Activated CD8-positive, alpha-beta memory T cell treated with anti-CD3 and anti-CD28 coated beads, Interleukin-2, amount 50 U/mL, for 1 hour (primary cell): ENCODE data around the gene PDPN.

Experiments used
- DNase-seq: peaks from one replicate; pipeline ENCODE4 v3.0.0-alpha.2; 2020; ENCODE audit errors: extremely low read depth

The PDPN gene

DNA sequence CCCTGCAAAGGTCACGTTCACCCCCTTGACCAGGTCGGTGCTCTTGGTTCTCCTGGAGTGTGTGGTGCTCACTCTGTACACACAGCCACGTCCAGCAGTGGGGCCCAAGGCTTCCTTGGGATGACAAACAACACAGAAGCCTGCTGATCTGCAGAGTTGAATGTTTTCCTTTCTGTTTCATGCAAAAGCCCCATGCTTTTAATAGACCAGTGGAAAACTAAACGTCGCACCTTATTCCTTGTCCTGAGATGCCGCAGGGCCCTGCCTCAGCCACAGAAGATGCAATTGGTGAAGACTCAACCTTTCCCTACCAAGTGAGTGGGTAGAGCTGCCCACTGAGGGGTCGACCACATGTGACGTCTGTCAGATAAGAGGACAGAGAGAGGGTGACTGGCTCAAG, 5.8 kb upstream of the PDPN start:
- DNase-seq = no peak

- DNase-seq = no peak
Measured at GRCh38 chr1:13581446-13581845, 2.2 kb upstream of the PDPN start.

- no peak for DNase-seq
Measured at GRCh38 chr1:13582713-13583443, 754 bp upstream of the PDPN start.

GRCh38 chr1:13583966-13584791, 547 bp downstream of the PDPN start:
- DNase-seq = no peak

DNA sequence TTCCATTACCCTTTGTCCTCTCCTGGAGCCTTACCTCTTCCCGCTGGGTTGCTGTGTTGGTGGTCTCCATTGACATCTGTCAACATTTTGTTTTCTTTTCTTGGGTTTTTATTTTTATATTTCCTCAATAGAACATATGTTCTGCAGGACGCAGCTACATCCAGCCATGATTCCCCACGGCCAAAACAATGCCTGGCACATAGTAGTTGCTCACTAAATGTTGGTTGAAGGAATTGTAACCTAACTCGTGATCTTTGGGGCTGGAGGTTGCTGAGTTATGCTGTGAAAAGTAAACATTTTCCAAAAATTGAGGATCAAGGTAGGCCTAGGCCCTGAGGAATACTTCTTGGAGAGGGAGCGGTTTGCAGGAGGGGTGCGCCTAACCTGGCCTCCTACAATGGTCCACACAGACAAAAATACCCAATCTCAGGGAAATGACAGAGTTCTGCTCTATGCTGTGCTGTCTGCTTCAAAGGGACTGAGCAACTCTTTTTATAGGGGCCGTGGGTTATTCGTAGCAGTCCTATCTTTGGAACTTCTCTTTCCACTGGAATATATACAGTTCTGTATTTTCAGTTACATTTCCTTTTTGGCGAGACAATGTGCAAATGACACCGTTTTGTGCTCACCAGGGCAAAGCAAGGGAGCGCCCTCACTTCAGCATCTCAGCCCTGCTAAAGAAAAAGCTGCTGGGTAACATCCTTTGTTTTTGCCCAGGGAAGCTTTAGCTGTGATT, 1.4 kb downstream of the PDPN start:
- no peak for DNase-seq

- no peak for DNase-seq
Measured at GRCh38 chr1:13585612-13585991, 2.0 kb downstream of the PDPN start.

DNA sequence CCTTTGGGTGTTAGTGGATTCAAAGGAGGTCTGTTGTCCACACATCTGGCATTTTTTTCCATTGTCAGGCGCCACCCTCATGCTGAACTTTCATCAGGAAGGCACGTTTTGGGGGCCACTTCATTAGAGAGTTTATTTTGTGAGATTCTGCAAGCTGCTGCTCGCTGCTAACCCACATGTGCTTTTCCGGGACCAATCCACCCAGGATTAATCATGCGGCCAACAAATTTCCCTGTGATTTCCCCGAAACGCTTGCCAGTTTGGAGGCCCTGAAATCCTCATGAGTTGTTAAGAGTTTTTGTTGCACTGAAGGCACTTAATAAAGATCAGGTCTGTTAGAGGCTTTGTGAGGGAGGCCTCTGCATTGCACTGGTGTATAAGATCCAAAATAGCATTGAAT, 2.4 kb downstream of the PDPN start:
- no peak for DNase-seq

- no peak for DNase-seq
Measured at GRCh38 chr1:13587256-13588030, 3.8 kb downstream of the PDPN start.

- DNase-seq = no peak
Measured at GRCh38 chr1:13588946-13589796, 5.5 kb downstream of the PDPN start.

DNA sequence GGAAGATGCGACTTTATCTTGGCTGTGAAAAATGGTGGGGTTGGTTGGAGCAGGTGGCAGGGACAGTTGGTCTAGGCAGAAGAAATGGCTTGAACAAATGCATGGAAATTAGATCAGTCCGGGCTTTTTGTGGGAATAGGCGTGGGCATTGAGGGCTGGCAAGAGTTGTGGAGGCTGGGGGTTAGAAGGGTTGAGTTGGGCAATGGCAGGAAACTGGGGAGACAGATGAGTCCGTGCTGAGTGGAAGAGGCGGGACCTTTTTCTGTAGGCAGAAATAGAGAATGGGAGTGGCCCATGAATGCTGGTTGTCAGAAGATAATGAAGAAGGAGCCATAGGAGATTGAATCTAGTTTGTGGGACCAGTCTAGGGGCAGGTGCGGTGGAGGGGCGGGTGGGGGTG, 6.9 kb downstream of the PDPN start:
- no peak for DNase-seq

- no peak for DNase-seq
Measured at GRCh38 chr1:13593511-13594131, 10.0 kb downstream of the PDPN start.

GRCh38 chr1:13595411-13595810, 11.8 kb downstream of the PDPN start:
- DNase-seq = no peak

DNA sequence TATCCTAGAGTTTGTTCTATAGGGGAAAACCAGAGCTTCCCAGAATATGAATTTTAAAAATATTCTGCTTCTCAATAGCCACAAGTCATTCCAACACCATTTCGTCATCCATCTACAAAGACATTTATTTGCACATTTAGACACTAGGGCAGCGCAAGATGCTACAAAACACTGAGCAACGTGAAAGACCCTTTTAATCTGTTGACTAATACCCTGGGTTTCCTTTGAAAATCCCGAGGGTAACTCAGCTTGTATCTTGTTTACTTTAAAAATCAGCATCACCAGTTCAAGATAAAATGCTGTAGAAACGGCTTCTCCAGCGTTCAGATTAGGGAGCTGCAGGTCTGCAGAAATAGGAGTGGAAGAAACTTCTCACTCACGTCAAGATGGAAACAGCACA, 13.5 kb downstream of the PDPN start:
- no peak for DNase-seq

- DNase-seq = no peak
Measured at GRCh38 chr1:13600762-13601453, 17.3 kb downstream of the PDPN start.

GRCh38 chr1:13604176-13604575, 20.5 kb downstream of the PDPN start:
- DNase-seq = no peak

- DNase-seq = no peak
Measured at GRCh38 chr1:13604721-13605120, 21.1 kb downstream of the PDPN start.

- DNase-seq = no peak
Measured at GRCh38 chr1:13605159-13605558, 21.5 kb downstream of the PDPN start.

DNA sequence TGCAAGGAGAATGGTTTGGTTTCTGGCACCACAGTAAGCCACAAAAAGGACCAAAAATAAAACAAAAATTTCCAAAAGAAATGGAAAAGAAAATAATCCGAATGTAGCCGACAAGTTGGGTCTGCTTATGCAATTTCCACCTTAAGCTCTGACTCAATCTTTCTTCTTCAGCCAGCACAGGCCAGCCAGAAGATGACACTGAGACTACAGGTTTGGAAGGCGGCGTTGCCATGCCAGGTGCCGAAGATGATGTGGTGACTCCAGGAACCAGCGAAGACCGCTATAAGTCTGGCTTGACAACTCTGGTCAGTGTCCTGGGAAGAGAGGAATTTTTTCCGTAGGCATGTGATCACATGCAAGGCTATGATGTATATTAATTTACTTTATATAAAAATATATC, 23.4 kb downstream of the PDPN start:
- no peak for DNase-seq

DNA sequence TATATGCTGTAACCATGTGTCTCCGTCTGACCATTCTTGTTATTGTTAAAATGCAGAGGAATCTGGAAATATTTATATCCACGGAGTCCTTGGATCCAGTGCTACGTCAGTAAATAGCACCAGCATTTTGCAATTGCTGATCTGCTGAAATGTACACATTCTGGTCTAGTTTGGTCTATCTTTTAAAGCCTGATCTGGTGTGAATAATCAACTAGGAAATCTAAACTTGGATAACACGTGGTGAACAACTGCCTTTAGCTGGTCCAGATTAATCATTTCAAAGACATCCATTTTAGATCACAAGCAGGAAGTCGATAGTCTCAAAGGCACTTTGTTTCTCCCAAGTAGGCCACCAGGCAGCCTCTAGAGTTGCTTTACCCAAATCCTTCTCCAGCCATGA, 32.6 kb downstream of the PDPN start:
- DNase-seq = no peak

DNA sequence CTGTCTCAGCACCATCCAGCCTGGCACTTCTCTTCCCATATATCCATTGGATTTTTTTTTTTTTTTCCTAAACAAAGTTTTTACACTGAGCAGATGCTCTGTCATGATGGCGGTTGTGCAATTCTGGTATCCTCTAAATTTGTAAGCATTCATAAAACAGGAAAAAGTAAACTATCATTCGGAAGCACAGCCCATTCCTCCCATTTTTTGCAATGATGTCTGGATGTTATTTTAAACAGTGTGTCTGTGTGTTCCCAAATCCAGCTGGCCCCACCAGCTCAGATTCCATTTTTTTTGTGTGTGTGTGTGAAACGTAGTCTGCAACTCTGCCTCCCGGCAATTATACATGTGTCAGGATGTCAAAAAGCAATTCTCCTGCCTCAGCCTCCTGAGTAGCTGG, 33.5 kb downstream of the PDPN start:
- no peak for DNase-seq
